ENCODE results near the gene COQ6.

COQ6 gene

GRCh38 chr14:73995977-73996378 lies 45.9 kb downstream of the COQ6 start:
- Histone ChIP-seq H3K27me3 (ENCODE audit: insufficient read depth, low read length, poor library complexity, severe bottlenecking) (no peaks in the 10 kb centered on the region), H3K9me3 (ENCODE audit: insufficient read depth, low read depth, low read length) (no peaks in the 10 kb centered on the region), H3K79me2 (ENCODE audit: insufficient read depth, low read length) (no peaks in the 10 kb centered on the region), H3K4me1 (ENCODE audit: insufficient read depth, low read length, poor library complexity, severe bottlenecking) (no peaks in the 10 kb centered on the region), H3K4me3 (ENCODE audit: low read length, poor library complexity, severe bottlenecking) (no peak overlapping the region), H2AFZ (ENCODE audit: low read length) (no peak overlapping the region), H3K4me2 (ENCODE audit: low read depth, low read length, poor library complexity, severe bottlenecking) (no peak overlapping the region), H3F3A (ENCODE audit: low read depth) (no peaks in the 10 kb centered on the region), H3K9ac (ENCODE audit: low read depth, low read length, poor library complexity, severe bottlenecking) (no peak overlapping the region), H4K20me1 (ENCODE audit: insufficient read depth, low read length, poor library complexity, severe bottlenecking) (no peaks in the 10 kb centered on the region), H3K9me2 (replicated peaks; ENCODE audit: low read depth, low read length) (no peaks in the 10 kb centered on the region), H3K36me3 (ENCODE audit: insufficient read depth, low read length) (no peaks in the 10 kb centered on the region)
- TF ChIP-seq EZH2phosphoT487 (IDR thresholded peaks at IDR 0.05; ENCODE audit: borderline replicate concordance) (no peak), CTCF (conservative IDR thresholded peaks at IDR 0.05; ENCODE audit: low read length) (no peak)

GRCh38 chr14:73996731-73997107 lies 46.6 kb downstream of the COQ6 start:
- Histone ChIP-seq H4K20me1 (ENCODE audit: insufficient read depth, low read length, poor library complexity, severe bottlenecking) (no peaks in the 10 kb centered on the region), H3K79me2 (ENCODE audit: insufficient read depth, low read length) (no peaks in the 10 kb centered on the region), H3K9me2 (replicated peaks; ENCODE audit: low read depth, low read length) (no peaks in the 10 kb centered on the region), H3F3A (ENCODE audit: low read depth) (no peaks in the 10 kb centered on the region), H3K4me3 (ENCODE audit: low read length, poor library complexity, severe bottlenecking) (no peak overlapping the region), H3K36me3 (ENCODE audit: insufficient read depth, low read length) (no peaks in the 10 kb centered on the region), H3K9ac (ENCODE audit: low read depth, low read length, poor library complexity, severe bottlenecking) (no peak overlapping the region), H3K27me3 (ENCODE audit: insufficient read depth, low read length, poor library complexity, severe bottlenecking) (no peaks in the 10 kb centered on the region), H3K4me2 (ENCODE audit: low read depth, low read length, poor library complexity, severe bottlenecking) (no peak overlapping the region), H2AFZ (ENCODE audit: low read length) (no peak overlapping the region), H3K9me3 (ENCODE audit: insufficient read depth, low read depth, low read length) (no peaks in the 10 kb centered on the region), H3K4me1 (ENCODE audit: insufficient read depth, low read length, poor library complexity, severe bottlenecking) (no peaks in the 10 kb centered on the region)
- TF ChIP-seq EZH2phosphoT487 (IDR thresholded peaks at IDR 0.05; ENCODE audit: borderline replicate concordance): no peak
- no peak for TF ChIP-seq CTCF (conservative IDR thresholded peaks at IDR 0.05; ENCODE audit: low read length)

- no peaks in the 10 kb centered on the region for H3K4me1 ChIP-seq (ENCODE audit: insufficient read depth, low read length, poor library complexity, severe bottlenecking)
- H3K4me2 ChIP-seq (ENCODE audit: low read depth, low read length, poor library complexity, severe bottlenecking): no peak overlapping the region
- no peak for TF ChIP-seq CTCF (conservative IDR thresholded peaks at IDR 0.05; ENCODE audit: low read length)
These were observed 47.2 kb downstream of the COQ6 start for GRCh38 chr14:73997108-73997943.

More at GRCh38 chr14:73997108-73997943, 47.2 kb downstream of the COQ6 start:
- no peaks in the 10 kb centered on the region for H3K9me3 ChIP-seq (ENCODE audit: insufficient read depth, low read depth, low read length)
- no peak overlapping the region for H3K4me3 ChIP-seq (ENCODE audit: low read length, poor library complexity, severe bottlenecking)
- H3K36me3 ChIP-seq (ENCODE audit: insufficient read depth, low read length): no peaks in the 10 kb centered on the region
- no peaks in the 10 kb centered on the region for H4K20me1 ChIP-seq (ENCODE audit: insufficient read depth, low read length, poor library complexity, severe bottlenecking)
- H3K9me2 ChIP-seq (replicated peaks; ENCODE audit: low read depth, low read length): no peaks in the 10 kb centered on the region
- no peak overlapping the region for H3K9ac ChIP-seq (ENCODE audit: low read depth, low read length, poor library complexity, severe bottlenecking)
- no peaks in the 10 kb centered on the region for H3K27me3 ChIP-seq (ENCODE audit: insufficient read depth, low read length, poor library complexity, severe bottlenecking)
- H3K79me2 ChIP-seq (ENCODE audit: insufficient read depth, low read length): no peaks in the 10 kb centered on the region
- no peak overlapping the region for H2AFZ ChIP-seq (ENCODE audit: low read length)
- no peaks in the 10 kb centered on the region for H3F3A ChIP-seq (ENCODE audit: low read depth)
